H9 (cell line): ENCODE measurements around the gene PRG2. TPM values are rescaled to one million over a fixed set of nuclear protein-coding genes. Genes with fewer than 3 reads are reported as not detected.

Source experiments
- DNase-seq: peaks from one replicate; pipeline ENCODE4 v3.0.0-alpha.2; 2017
- H2AFZ ChIP-seq: one replicate; pipeline ENCODE4 v1.6.1; 2013; ENCODE audit warnings: mild to moderate bottlenecking, low read length, control low read depth, moderate library complexity
- H2AK5ac ChIP-seq: 2 replicates; pipeline ENCODE4 v1.6.1; 2013; ENCODE audit warnings: low read length, control low read depth, mixed read lengths; ENCODE audit not compliant: insufficient read length
- H2BK120ac ChIP-seq: one replicate; pipeline ENCODE4 v1.6.1; 2013; ENCODE audit warnings: low read depth, mild to moderate bottlenecking, low read length, control low read depth, inconsistent platforms; ENCODE audit not compliant: poor library complexity, severe bottlenecking
- H2BK12ac ChIP-seq: 2 replicates; pipeline ENCODE4 v1.6.1; 2013; ENCODE audit warnings: low read length, control low read depth, mixed read lengths, low read depth; ENCODE audit not compliant: insufficient read length
- H2BK15ac ChIP-seq: 2 replicates; pipeline ENCODE4 v1.6.1; 2013; ENCODE audit warnings: low read depth, low read length, control low read depth
- H2BK20ac ChIP-seq: one replicate; pipeline ENCODE4 v1.6.1; 2013; ENCODE audit warnings: low read depth, mild to moderate bottlenecking, low read length, control low read depth, inconsistent platforms; ENCODE audit not compliant: poor library complexity, severe bottlenecking
- H2BK5ac ChIP-seq: 2 replicates; pipeline ENCODE4 v1.6.1; 2013; ENCODE audit warnings: low read length, control low read depth, mixed read lengths; ENCODE audit not compliant: insufficient read length
- H3K14ac ChIP-seq: 2 replicates; pipeline ENCODE4 v1.6.1; 2013; ENCODE audit warnings: low read length, control low read depth; ENCODE audit not compliant: insufficient read depth
- H3K18ac ChIP-seq: 2 replicates; pipeline ENCODE4 v1.6.1; 2013; ENCODE audit warnings: low read depth, mild to moderate bottlenecking, mixed read lengths, low read length, control low read depth; ENCODE audit not compliant: insufficient read length
- H3K23ac ChIP-seq: 2 replicates; pipeline ENCODE4 v1.6.1; 2013; ENCODE audit warnings: low read length, control low read depth, mixed read lengths, low read depth; ENCODE audit not compliant: insufficient read length
- H3K23me2 ChIP-seq: 2 replicates; pipeline ENCODE4 v1.6.1; 2013; ENCODE audit warnings: low read depth, mild to moderate bottlenecking, mixed read lengths, low read length, control low read depth; ENCODE audit not compliant: insufficient read length, poor library complexity, severe bottlenecking
- H3K27ac ChIP-seq: 2 replicates; pipeline ENCODE4 v1.5.1; 2013; ENCODE audit warnings: low read length, control low read depth, mixed read lengths, low read depth; ENCODE audit not compliant: insufficient read length
- H3K27me3 ChIP-seq: 2 replicates; pipeline ENCODE4 v1.6.1; 2013; ENCODE audit warnings: low read length, control low read depth, inconsistent platforms; ENCODE audit not compliant: insufficient read depth
- H3K4ac ChIP-seq: 2 replicates; pipeline ENCODE4 v1.6.1; 2013; ENCODE audit warnings: low read depth, mild to moderate bottlenecking, control low read depth, inconsistent platforms, low read length, moderate library complexity
- H3K4me1 ChIP-seq: 2 replicates; pipeline ENCODE4 v1.6.1; 2013; ENCODE audit warnings: low read length, control low read depth, inconsistent platforms; ENCODE audit not compliant: insufficient read depth
- H3K4me2 ChIP-seq: 2 replicates; pipeline ENCODE4 v1.6.1; 2013; ENCODE audit warnings: low read length, control low read depth, mixed read lengths; ENCODE audit not compliant: insufficient read length, insufficient read depth
- H3K56ac ChIP-seq: 2 replicates; pipeline ENCODE4 v1.6.1; 2013; ENCODE audit warnings: low read depth, mild to moderate bottlenecking, mixed read lengths, low read length, control low read depth; ENCODE audit not compliant: insufficient read length
- H3K79me1 ChIP-seq: 2 replicates; pipeline ENCODE4 v1.6.1; 2013; ENCODE audit warnings: low read depth, mild to moderate bottlenecking, moderate library complexity, low read length, control low read depth, inconsistent platforms; ENCODE audit not compliant: insufficient read depth, poor library complexity, severe bottlenecking
- H3K79me2 ChIP-seq: 2 replicates; pipeline ENCODE4 v1.6.1; 2013; ENCODE audit warnings: low read length, control low read depth, inconsistent platforms; ENCODE audit not compliant: insufficient read depth
- H3K9ac ChIP-seq: 2 replicates; pipeline ENCODE4 v1.6.1; 2013; ENCODE audit warnings: low read length, control low read depth, mixed read lengths; ENCODE audit not compliant: insufficient read length; ENCODE audit errors: extremely low read depth
- H3K9me3 ChIP-seq: one replicate; pipeline ENCODE4 v1.6.1; 2013; ENCODE audit warnings: low read depth, low read length, inconsistent platforms; ENCODE audit not compliant: control insufficient read depth
- H3T11ph ChIP-seq: one replicate; pipeline ENCODE4 v1.6.1; 2013; ENCODE audit warnings: mild to moderate bottlenecking, low read length, control low read depth, inconsistent platforms
- H4K20me1 ChIP-seq: one replicate; pipeline ENCODE4 v1.6.1; 2013; ENCODE audit not compliant: control insufficient read depth, insufficient read length, insufficient read depth
- H4K5ac ChIP-seq: 2 replicates; pipeline ENCODE4 v1.6.1; 2013; ENCODE audit warnings: low read depth, mild to moderate bottlenecking, mixed read lengths, low read length, control low read depth; ENCODE audit not compliant: insufficient read length
- H4K8ac ChIP-seq: replicated peaks from 2 replicates; pipeline ENCODE4 v1.6.1; 2013; ENCODE audit warnings: low read length, control low read depth, mixed read lengths, low read depth; ENCODE audit not compliant: insufficient read length
- H4K91ac ChIP-seq: 2 replicates; pipeline ENCODE4 v1.6.1; 2013; ENCODE audit warnings: low read depth, mild to moderate bottlenecking, moderate library complexity, mixed read lengths, low read length, control low read depth; ENCODE audit not compliant: insufficient read length
- H3K27ac Mint-ChIP-seq, 3 experiments: 2 replicates in 2 of 3; 3 replicates in 1 of 3; pipeline ENCODE4 v1.8.0; 2020 to 2021; ENCODE audit warnings: mixed read lengths in 3 of 3, mild to moderate bottlenecking in 1 of 3, moderate library complexity in 1 of 3
- H3K27me3 Mint-ChIP-seq: 2 replicates; pipeline ENCODE4 v1.8.0; 2021; ENCODE audit warnings: low read depth, mild to moderate bottlenecking, moderate library complexity, mixed read lengths
- H3K36me3 Mint-ChIP-seq, 3 experiments: 2 replicates in 2 of 3; 3 replicates in 1 of 3; pipeline ENCODE4 v1.8.0; 2020 to 2021; ENCODE audit warnings: low read depth in 3 of 3, mixed read lengths in 3 of 3; ENCODE audit not compliant: insufficient read depth in 1 of 3
- H3K4me1 Mint-ChIP-seq, 2 experiments: 2 replicates each; pipeline ENCODE4 v1.8.0; 2020; ENCODE audit warnings: mixed read lengths in 2 of 2
- H3K4me3 Mint-ChIP-seq, 2 experiments: 2 replicates in 1 of 2; 3 replicates in 1 of 2; pipeline ENCODE4 v1.8.0; 2020 to 2021; ENCODE audit warnings: mild to moderate bottlenecking in 2 of 2, mixed read lengths in 2 of 2, moderate library complexity in 1 of 2
- H3K9me3 Mint-ChIP-seq, 2 experiments: 2 replicates in 1 of 2; 3 replicates in 1 of 2; pipeline ENCODE4 v1.8.0; 2020; ENCODE audit warnings: mild to moderate bottlenecking in 2 of 2, mixed read lengths in 2 of 2, moderate library complexity in 1 of 2
- WGBS: extraction: QIAGEN DNeasy Blood & Tissue Kit; methylation state at CpG from one replicate; pipeline ENCODE4 v1.1.7; 2013; ENCODE audit warnings: missing lambda C conversion rate, low lambda C conversion rate, mixed read lengths; ENCODE audit not compliant: insufficient read length; ENCODE audit errors: extremely low coverage; 5-methylcytosine and 5-hydroxymethylcytosine counted together
- total RNA-seq: library from RNA; stranded (reverse); gene quantifications from 2 replicates; pipeline ENCODE4 v1.2.1, GENCODE V29; 2021
- TF ChIP-seq, protein P1 (sequence below): fragments of 200-600 bp; sonication (generic); conservative IDR thresholded peaks from 3 replicates; pipeline ENCODE4 v1.8.0; 2021; ENCODE audit warnings: antibody characterized with exemption, mild to moderate bottlenecking

The PRG2 gene
- total RNA-seq, 1 experiment from 2014 or later, result not detected

DNA sequence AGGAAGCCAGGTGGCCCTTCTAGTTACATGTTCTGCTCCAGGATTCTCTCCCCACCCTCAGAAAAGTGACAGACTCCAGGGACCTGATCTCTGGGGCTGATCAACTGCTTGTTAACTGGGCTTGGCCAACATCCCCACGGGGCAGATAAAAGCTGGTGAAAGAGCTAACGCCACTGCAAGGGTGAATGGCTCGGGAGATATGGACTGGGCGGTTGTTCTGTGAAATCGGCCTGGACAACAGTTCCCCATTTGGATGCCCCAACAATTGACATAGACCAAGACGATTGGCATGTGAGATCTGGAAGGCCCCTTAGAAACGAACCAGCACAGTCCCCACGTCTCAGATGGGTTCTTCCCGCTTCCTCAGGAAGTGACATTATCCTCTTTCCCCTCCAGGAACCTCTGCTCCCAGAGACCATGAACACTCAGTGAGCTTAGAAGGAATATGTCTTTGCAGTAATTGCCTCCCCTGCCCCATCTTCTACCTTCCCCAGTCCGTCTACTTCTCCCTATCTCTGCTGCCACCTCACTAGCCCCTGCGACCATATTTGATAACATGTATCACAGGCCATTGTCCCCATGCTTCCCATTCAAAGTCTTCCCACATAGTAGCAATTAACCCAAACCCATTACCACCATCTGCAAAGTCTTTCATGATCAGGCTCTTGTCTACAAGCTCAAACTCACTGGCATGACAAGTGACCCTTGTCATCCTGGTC lies 5.6 kb upstream of the PRG2 start:
- H3K4me1 ChIP-seq, result no peaks in the 10 kb centered on the region
- no peak overlapping the region for H2BK20ac ChIP-seq
- H3K27me3 ChIP-seq, result no peaks in the 10 kb centered on the region
- H3K18ac ChIP-seq, result no peak overlapping the region
- DNase-seq, result no peak
- H3K56ac ChIP-seq, result no peak overlapping the region
- H4K91ac ChIP-seq, result no peak overlapping the region
- H3K79me2 ChIP-seq, result no peaks in the 10 kb centered on the region
- H3K14ac ChIP-seq, result no peak overlapping the region
- H3K79me1 ChIP-seq, result no peaks in the 10 kb centered on the region
- peaks cover 20% of the 10 kb centered on the region for H3K27me3 Mint-ChIP-seq
- no peak overlapping the region for H2BK15ac ChIP-seq
- no peak overlapping the region for H3K4me3 Mint-ChIP-seq
- no peak overlapping the region for H2AFZ ChIP-seq
- H3K9me3 Mint-ChIP-seq, result no peaks in the 10 kb centered on the region
- H3K4me2 ChIP-seq, result no peak overlapping the region
- H3K9me3 ChIP-seq, result no peaks in the 10 kb centered on the region
- H4K5ac ChIP-seq, result no peak overlapping the region
- no peak overlapping the region for H3K27ac ChIP-seq
- no peak overlapping the region for H2AK5ac ChIP-seq
- WGBS, result no CpG with 5 or more reads among the region's 11 CpGs
- H2BK120ac ChIP-seq, result no peak overlapping the region
- H3T11ph ChIP-seq, result no peak overlapping the region
- no peak overlapping the region for H3K4ac ChIP-seq
- H3K27ac Mint-ChIP-seq, result no peak overlapping the region
- H2BK5ac ChIP-seq, result no peak overlapping the region
- H4K20me1 ChIP-seq, result no peaks in the 10 kb centered on the region
- no peaks in the 10 kb centered on the region for H3K23me2 ChIP-seq
- no peak overlapping the region for H2BK12ac ChIP-seq
- TF ChIP-seq, protein P1, sequence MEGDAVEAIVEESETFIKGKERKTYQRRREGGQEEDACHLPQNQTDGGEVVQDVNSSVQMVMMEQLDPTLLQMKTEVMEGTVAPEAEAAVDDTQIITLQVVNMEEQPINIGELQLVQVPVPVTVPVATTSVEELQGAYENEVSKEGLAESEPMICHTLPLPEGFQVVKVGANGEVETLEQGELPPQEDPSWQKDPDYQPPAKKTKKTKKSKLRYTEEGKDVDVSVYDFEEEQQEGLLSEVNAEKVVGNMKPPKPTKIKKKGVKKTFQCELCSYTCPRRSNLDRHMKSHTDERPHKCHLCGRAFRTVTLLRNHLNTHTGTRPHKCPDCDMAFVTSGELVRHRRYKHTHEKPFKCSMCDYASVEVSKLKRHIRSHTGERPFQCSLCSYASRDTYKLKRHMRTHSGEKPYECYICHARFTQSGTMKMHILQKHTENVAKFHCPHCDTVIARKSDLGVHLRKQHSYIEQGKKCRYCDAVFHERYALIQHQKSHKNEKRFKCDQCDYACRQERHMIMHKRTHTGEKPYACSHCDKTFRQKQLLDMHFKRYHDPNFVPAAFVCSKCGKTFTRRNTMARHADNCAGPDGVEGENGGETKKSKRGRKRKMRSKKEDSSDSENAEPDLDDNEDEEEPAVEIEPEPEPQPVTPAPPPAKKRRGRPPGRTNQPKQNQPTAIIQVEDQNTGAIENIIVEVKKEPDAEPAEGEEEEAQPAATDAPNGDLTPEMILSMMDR, result no peak
- no peaks in the 10 kb centered on the region for H3K36me3 Mint-ChIP-seq
- H3K4me1 Mint-ChIP-seq, result no peaks in the 10 kb centered on the region
- no peak overlapping the region for H3K23ac ChIP-seq
- no peak overlapping the region for H4K8ac ChIP-seq
- H3K9ac ChIP-seq, result no peak overlapping the region
